Pulmonary artery endothelial cell (primary cell): ENCODE results near the gene KIFC3. TPM values are rescaled to one million over a fixed set of nuclear protein-coding genes. Genes with fewer than 3 reads are reported as not detected.
A peak's percentile ranks its signal among the peaks of the same experiment; 100 is the strongest.
"Not testable (repeated sequence)": the region's sequence is repeated elsewhere in the genome, so short reads cannot be mapped to it uniquely, and the experiment has no call there.

Experiments used
- DNase-seq: peaks from one replicate; pipeline ENCODE4 v3.0.0-alpha.2; 2011; ENCODE audit warnings: low read depth, low spot score
- total RNA-seq: library from RNA; depleted of rRNA; stranded (reverse); fragments of >200 nt; gene quantifications from 2 replicates; pipeline ENCODE4 v1.2.3, GENCODE V29; 2014

The KIFC3 gene
- total RNA-seq, 1 donor from 2014 or later, result 53.3 TPM

GRCh38 chr16:57825298-57826044 lies 23.2 kb upstream of the KIFC3 start:
- DNase-seq, result no peak

- no peak for DNase-seq
These were observed 22.6 kb upstream of the KIFC3 start for GRCh38 chr16:57824888-57825287.

- no peak for DNase-seq
These were observed 21.5 kb upstream of the KIFC3 start for GRCh38 chr16:57823836-57824235.

- no peak for DNase-seq
These were observed 20.6 kb upstream of the KIFC3 start for GRCh38 chr16:57822856-57823255.

GRCh38 chr16:57822018-57822553 lies 19.8 kb upstream of the KIFC3 start:
- no peak for DNase-seq

GRCh38 chr16:57821149-57821971 lies 19.1 kb upstream of the KIFC3 start:
- no peak for DNase-seq

GRCh38 chr16:57818377-57819064 lies 16.2 kb upstream of the KIFC3 start:
- DNase-seq, result no peak

- DNase-seq, result no peak
These were observed 15.4 kb upstream of the KIFC3 start for GRCh38 chr16:57817680-57818079.

GRCh38 chr16:57815987-57816745 lies 13.9 kb upstream of the KIFC3 start:
- peak; percentile 48 for DNase-seq

- DNase-seq, result no peak
These were observed 12.6 kb upstream of the KIFC3 start for GRCh38 chr16:57814896-57815295.

GRCh38 chr16:57813466-57813865 lies 11.2 kb upstream of the KIFC3 start:
- DNase-seq, result no peak

GRCh38 chr16:57811340-57811739 lies 9.0 kb upstream of the KIFC3 start:
- DNase-seq, result not testable (repeated sequence)

GRCh38 chr16:57810197-57811031 lies 8.1 kb upstream of the KIFC3 start:
- DNase-seq, result peak; percentile 60

- no peak for DNase-seq
These were observed 7.2 kb upstream of the KIFC3 start for GRCh38 chr16:57809276-57810196.

GRCh38 chr16:57808589-57809228 lies 6.4 kb upstream of the KIFC3 start:
- DNase-seq, result no peak

GRCh38 chr16:57807968-57808528 lies 5.8 kb upstream of the KIFC3 start:
- no peak for DNase-seq

- no peak for DNase-seq
These were observed 5.1 kb upstream of the KIFC3 start for GRCh38 chr16:57807252-57807967.

- no peak for DNase-seq
These were observed 2.9 kb upstream of the KIFC3 start for GRCh38 chr16:57805176-57805575.
